K562 (cell line): Measurements from ENCODE around the gene ZFYVE28. TPM values are rescaled to one million over a fixed set of nuclear protein-coding genes. Genes with fewer than 3 reads are reported as not detected.

Experiments
- ATAC-seq: fragments of 200-7000 bp; cut with Tn5 transposase; 3 replicates; pipeline ENCODE4 v1.9.1; 2020; ENCODE audit warnings: moderate library complexity
- BruUV-seq: library from RNA; stranded (reverse); fragments of 400-500 nt; replicated peaks from 2 replicates; lab custom pipeline; 2021; lab: Mats Ljungman, UMichigan
- CTCF ChIA-PET: fragments of 300-600 bp; formaldehyde crosslinking; extraction: SDS; loops from one replicate; lab custom pipeline; 2021; ENCODE audit warnings: low intra/inter-chr PET ratio; lab: Yijun Ruan, JAX
- POLR2A ChIA-PET: fragments of 300-600, 350-650 bp; sonication (Branson Sonifier 250); formaldehyde crosslinking; extraction: SDS; loops from one replicate; lab custom pipeline; 2021; ENCODE audit warnings: antibody characterized with exemption, inconsistent platforms; lab: Yijun Ruan, JAX
- DNase-seq, 4 experiments: peaks; one replicate each; pipeline versions ENCODE4 v3.0.0 to v3.0.0-alpha.2; 2011 to 2018; ENCODE audit warnings: low spot score in 3 of 4, mixed read lengths in 3 of 4; ENCODE audit errors: extremely low read depth in 1 of 4
- FAIRE-seq: peaks from 2 replicates; lab custom pipeline; 2011; peaks lifted over from hg19 to GRCh38; lab: Jason Lieb, UNC
- H2AFZ ChIP-seq: 2 replicates; pipeline ENCODE4 v1.6.0; 2011; ENCODE audit warnings: low read depth, low read length, control low read depth, inconsistent platforms
- H3K27ac ChIP-seq: fragments of 200-600 bp; 3 replicates; pipeline ENCODE4 v1.8.0; 2011; ENCODE audit warnings: low read depth, mild to moderate bottlenecking, control low read depth, inconsistent platforms, low read length, moderate library complexity, mixed read lengths; ENCODE audit errors: extremely low read depth
- H3K27me3 ChIP-seq, 2 experiments: fragments of 300-600 bp in 1 of 2; 2 replicates in 1 of 2; 3 replicates in 1 of 2; pipeline versions ENCODE4 v1.6.0 to v1.8.0; 2011; ENCODE audit warnings: inconsistent platforms in 2 of 2, low read length in 2 of 2, mild to moderate bottlenecking in 1 of 2, mixed read lengths in 1 of 2, moderate library complexity in 1 of 2; ENCODE audit not compliant: control insufficient read depth in 2 of 2, insufficient read depth in 2 of 2
- H3K36me3 ChIP-seq: fragments of 300-600 bp; 3 replicates; pipeline ENCODE4 v1.8.0; 2011; ENCODE audit warnings: mild to moderate bottlenecking, low read length, inconsistent platforms; ENCODE audit not compliant: control insufficient read depth, insufficient read depth
- H3K4me1 ChIP-seq, 2 experiments: fragments of 200-600 bp in 1 of 2; replicated peaks in 1 of 2; 2 replicates in 1 of 2; 3 replicates in 1 of 2; pipeline versions ENCODE4 v1.5.1 to v1.8.0; 2011; ENCODE audit warnings: inconsistent platforms in 2 of 2, low read length in 2 of 2, mild to moderate bottlenecking in 1 of 2, mixed read lengths in 1 of 2, moderate library complexity in 1 of 2; ENCODE audit not compliant: control insufficient read depth in 2 of 2, insufficient read depth in 2 of 2
- H3K4me2 ChIP-seq: 2 replicates; pipeline ENCODE4 v1.6.1; 2011; ENCODE audit warnings: low read length, control low read depth, inconsistent platforms, mixed read lengths; ENCODE audit not compliant: insufficient read depth
- H3K4me3 ChIP-seq: fragments of 200-600 bp; sonication (generic), shearing (Covaris generic); 2 replicates; pipeline ENCODE4 v1.5.1; 2016; ENCODE audit warnings: control low read depth, inconsistent platforms
- H3K79me2 ChIP-seq: fragments of 200-600 bp; 3 replicates; pipeline ENCODE4 v1.8.0; 2011; ENCODE audit warnings: low read length, inconsistent platforms; ENCODE audit not compliant: control insufficient read depth, insufficient read depth
- H3K9ac ChIP-seq, 2 experiments: 2 replicates each; pipeline versions ENCODE4 v1.6.0 to v1.6.1; 2011; ENCODE audit warnings: low read depth in 2 of 2, low read length in 2 of 2, control low read depth in 1 of 2, inconsistent platforms in 1 of 2, mild to moderate bottlenecking in 1 of 2, mixed read lengths in 1 of 2; ENCODE audit not compliant: insufficient read depth in 1 of 2
- H3K9me1 ChIP-seq: one replicate; pipeline ENCODE4 v1.6.0; 2011; ENCODE audit warnings: inconsistent platforms, mild to moderate bottlenecking, low read length, moderate library complexity; ENCODE audit not compliant: control insufficient read depth, insufficient read depth
- H3K9me3 ChIP-seq: replicated peaks from 2 replicates; pipeline ENCODE4 v1.5.1; 2011; ENCODE audit warnings: low read depth, low read length, inconsistent platforms; ENCODE audit not compliant: control insufficient read depth, insufficient read depth
- H4K20me1 ChIP-seq: replicated peaks from 2 replicates; pipeline ENCODE4 v1.6.1; 2011; ENCODE audit warnings: low read length, inconsistent platforms, mixed read lengths; ENCODE audit not compliant: control insufficient read depth, insufficient read depth
- DPF2 ChIP-seq: fragments of 450-650 bp; IDR thresholded peaks from 2 replicates; pipeline ENCODE4 v1.6.1; 2016
- ELF1 ChIP-seq: fragments of 200-800 bp; sonication (Bioruptor generic); IDR thresholded peaks from 2 replicates; pipeline ENCODE4 v1.6.1; 2016; ENCODE audit warnings: missing genetic modification characterization, missing compliant biosample characterization
- FOXK1 ChIP-seq: sonication (generic); formaldehyde crosslinking; IDR thresholded peaks from 2 replicates; pipeline ENCODE4 v1.8.0; 2022; ENCODE audit warnings: missing genetic modification reagents, mild to moderate bottlenecking, borderline replicate concordance
- HNRNPLL ChIP-seq: fragments of 200-400 bp; formaldehyde crosslinking; IDR thresholded peaks from 2 replicates; pipeline ENCODE4 v1.6.1; 2017; ENCODE audit warnings: low read length, low read depth, mild to moderate bottlenecking; ENCODE audit not compliant: poor library complexity, severe bottlenecking
- KAT7 ChIP-seq: sonication (generic); formaldehyde crosslinking; IDR thresholded peaks from 2 replicates; pipeline ENCODE4 v1.8.0; 2022; ENCODE audit warnings: missing genetic modification reagents, mild to moderate bottlenecking, borderline replicate concordance
- NONO ChIP-seq, 2 experiments: fragments of 200-400 bp in 1 of 2; fragments of 450-650 bp in 1 of 2; formaldehyde crosslinking in 1 of 2; IDR thresholded peaks; 2 replicates each; pipeline ENCODE4 v1.6.1; 2017; ENCODE audit warnings: low read depth in 2 of 2, mild to moderate bottlenecking in 2 of 2, moderate library complexity in 2 of 2, low read length in 1 of 2
- WHSC1 ChIP-seq: IDR thresholded peaks from one replicate; pipeline ENCODE4 v1.6.1; 2012; ENCODE audit warnings: low read length, control low read depth, inconsistent platforms
- WGBS: fragments of 100-300 bp; shearing (Covaris generic); methylation state at CpG from one replicate; pipeline ENCODE4 v1.1.6; 2016; ENCODE audit warnings: low coverage, mixed read lengths; ENCODE audit not compliant: insufficient coverage; ENCODE audit errors: missing lambda C conversion rate; 5-methylcytosine and 5-hydroxymethylcytosine counted together
- in situ Hi-C: fragments of 300-500 bp; cut with MboI; formaldehyde crosslinking; loops from 4 replicates; pipeline ENCODE4 v1.15.0; 2018; ENCODE audit warnings: inconsistent platforms, mixed read lengths
- intact Hi-C: fragments of 100-400 bp; cut with micrococcal nuclease; formaldehyde crosslinking; loops from 2 replicates; pipeline ENCODE4 v1.14.2; 2022
- polyA plus RNA-seq, 8 experiments: library from polyadenylated mRNA; depleted of rRNA in 4 of 8; stranded (reverse) in 5 of 8; unstranded in 3 of 8; fragments of >200 nt; fragmentation: Nextera tagmentation in 2 of 8; fragmentation: Illumina TruSeq in 1 of 8; extraction: Ambion mirVana in 2 of 8; extraction: Trizol in 1 of 8; gene quantifications; 2 replicates each; pipeline versions ENCODE4 v1.2.1 to v1.2.3, GENCODE V29; 2011 to 2014; ENCODE audit warnings: inconsistent platforms in 1 of 8, missing spikeins in 1 of 8
- total RNA-seq, 7 experiments: library from RNA; depleted of rRNA in 6 of 7; stranded (reverse); fragments of >200 nt in 6 of 7; fragmentation: Illumina TruSeq in 2 of 7; extraction: Trizol in 2 of 7; gene quantifications; 2 replicates each; pipeline versions ENCODE4 v1.2.1 to v1.2.3, GENCODE V29; 2011 to 2021; ENCODE audit warnings: low replicate concordance in 1 of 7
- TF ChIP-seq, protein P1 (sequence below): fragments of 450-650 bp; IDR thresholded peaks from 2 replicates; pipeline ENCODE4 v1.6.1; 2017; ENCODE audit warnings: antibody characterized with exemption, mild to moderate bottlenecking
- TF ChIP-seq, protein P2 (sequence below), 3 experiments: fragments of 200-800 bp in 1 of 3; sonication (Bioruptor generic) in 1 of 3; sonication (generic) in 1 of 3; formaldehyde crosslinking in 1 of 3; IDR thresholded peaks; 2 replicates each; pipeline versions ENCODE4 v1.6.1 to v1.8.0; 2016 to 2022; ENCODE audit warnings: mild to moderate bottlenecking in 2 of 3, missing compliant biosample characterization in 2 of 3, missing genetic modification characterization in 2 of 3, missing genetic modification reagents in 1 of 3
- TF ChIP-seq, protein P3 (sequence below): fragments of 250-450 bp; sonication (Bioruptor Pico); IDR thresholded peaks from 2 replicates; pipeline ENCODE4 v1.5.0; 2021; ENCODE audit warnings: mild to moderate bottlenecking, borderline replicate concordance

Gene ZFYVE28
- total and polyA plus RNA-seq, 9 of the 15 experiments (the other 6 are each of a cell fraction or from before 2014, with no cell fraction given) = 1.3 to 24.8 (median 8.9) TPM

DNA sequence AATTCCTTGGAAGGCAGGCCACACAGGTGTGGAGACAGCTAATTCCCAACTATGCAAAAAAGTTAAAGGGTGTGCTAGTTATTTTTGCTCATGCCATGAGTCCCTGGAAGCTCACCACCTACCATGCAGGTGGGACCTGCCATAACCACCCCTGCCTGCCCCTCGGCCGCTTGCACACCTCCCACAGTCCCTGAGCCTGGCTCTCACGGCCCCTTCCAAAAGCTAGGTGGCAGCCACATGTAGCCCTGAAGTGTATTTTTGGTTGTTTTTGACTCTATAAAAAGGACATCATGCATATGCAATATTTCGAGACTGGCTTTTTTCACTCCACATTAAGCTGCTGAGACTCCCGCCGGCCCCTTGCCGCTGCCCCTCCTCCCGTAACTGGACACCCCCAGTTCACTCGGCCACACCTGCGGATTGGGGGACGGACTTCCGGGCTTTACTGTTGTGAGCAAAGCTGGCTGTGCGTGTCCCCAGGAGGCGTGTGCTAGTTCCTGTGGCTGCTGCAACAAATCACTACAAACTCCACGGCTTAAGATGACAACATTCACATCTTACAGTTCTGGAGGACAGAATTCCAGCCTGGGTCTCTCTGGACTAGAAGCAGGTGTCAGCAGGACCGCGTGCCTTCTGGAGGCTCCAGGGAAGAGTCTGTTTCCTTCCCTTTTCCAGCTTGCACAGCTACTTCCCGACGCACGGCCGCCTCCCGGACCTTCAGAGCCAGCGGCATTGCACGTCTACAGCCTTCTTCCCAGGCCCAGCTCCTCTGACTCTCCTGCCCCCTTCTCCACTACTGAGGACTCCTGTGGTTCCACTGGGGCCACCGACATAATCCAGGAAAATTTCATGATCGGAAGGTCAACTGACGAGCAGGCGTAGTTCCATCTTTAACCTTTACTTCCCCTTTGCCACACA lies 24.8 kb downstream of the ZFYVE28 start:
- peaks cover 6% of the 10 kb centered on the region for H3K9me1 ChIP-seq
- FAIRE-seq (peak; percentile 85), DNase-seq (peak; percentile 72 to 90 (median 77)), ATAC-seq (peak; percentile 84)
- peaks cover 14% of the 10 kb centered on the region; the same call in 1 of the 3 replicates for H3K36me3 ChIP-seq
- peaks cover 66 to 80% of the 10 kb centered on the region in 2 experiments for H3K4me1 ChIP-seq
- peak overlapping the region; percentile 28 for H3K4me3 ChIP-seq
- H4K20me1 ChIP-seq = no peaks in the 10 kb centered on the region
- peak overlapping the region; percentile 63 for H2AFZ ChIP-seq
- no peaks in the 10 kb centered on the region for H3K9me3 ChIP-seq
- POLR2A ChIA-PET = interaction anchor here (0.6 to 1.9 kb wide), 13 partner anchors 9 to 204 kb away, joined by 3 to 12 read pairs (median 3); partner anchors contain the start of gene RNF4
- peaks cover 78% of the 10 kb centered on the region for H3K79me2 ChIP-seq
- intact Hi-C loops (no loop called here), in situ Hi-C loops (no loop called here)
- H3K27me3 ChIP-seq = no peaks in the 10 kb centered on the region
- CTCF ChIA-PET = no interaction called here
- WGBS = 16% methylated on average over 28 of the region's 28 CpGs
- peak overlapping the region; percentile 79 for H3K27ac ChIP-seq
- peak overlapping the region; percentile 28 to 92 for H3K9ac ChIP-seq
- H3K4me2 ChIP-seq = peak overlapping the region; percentile 72
- TSS peak; percentile 89 for BruUV-seq
- TF ChIP-seq HNRNPLL = no peak
- TF ChIP-seq DPF2 = no peak
- TF ChIP-seq NONO (IDR thresholded peaks at IDR 0.05; ENCODE audit: low read depth in 2 of 2, low read length in 1 of 2) = no peak
- TF ChIP-seq KAT7 (CRISPR knock-in tag) = no peak
- no peak for TF ChIP-seq WHSC1
- no peak for TF ChIP-seq FOXK1 (CRISPR knock-in tag)
- TF ChIP-seq ELF1 = peak; percentile 82
- TF ChIP-seq, protein P1, sequence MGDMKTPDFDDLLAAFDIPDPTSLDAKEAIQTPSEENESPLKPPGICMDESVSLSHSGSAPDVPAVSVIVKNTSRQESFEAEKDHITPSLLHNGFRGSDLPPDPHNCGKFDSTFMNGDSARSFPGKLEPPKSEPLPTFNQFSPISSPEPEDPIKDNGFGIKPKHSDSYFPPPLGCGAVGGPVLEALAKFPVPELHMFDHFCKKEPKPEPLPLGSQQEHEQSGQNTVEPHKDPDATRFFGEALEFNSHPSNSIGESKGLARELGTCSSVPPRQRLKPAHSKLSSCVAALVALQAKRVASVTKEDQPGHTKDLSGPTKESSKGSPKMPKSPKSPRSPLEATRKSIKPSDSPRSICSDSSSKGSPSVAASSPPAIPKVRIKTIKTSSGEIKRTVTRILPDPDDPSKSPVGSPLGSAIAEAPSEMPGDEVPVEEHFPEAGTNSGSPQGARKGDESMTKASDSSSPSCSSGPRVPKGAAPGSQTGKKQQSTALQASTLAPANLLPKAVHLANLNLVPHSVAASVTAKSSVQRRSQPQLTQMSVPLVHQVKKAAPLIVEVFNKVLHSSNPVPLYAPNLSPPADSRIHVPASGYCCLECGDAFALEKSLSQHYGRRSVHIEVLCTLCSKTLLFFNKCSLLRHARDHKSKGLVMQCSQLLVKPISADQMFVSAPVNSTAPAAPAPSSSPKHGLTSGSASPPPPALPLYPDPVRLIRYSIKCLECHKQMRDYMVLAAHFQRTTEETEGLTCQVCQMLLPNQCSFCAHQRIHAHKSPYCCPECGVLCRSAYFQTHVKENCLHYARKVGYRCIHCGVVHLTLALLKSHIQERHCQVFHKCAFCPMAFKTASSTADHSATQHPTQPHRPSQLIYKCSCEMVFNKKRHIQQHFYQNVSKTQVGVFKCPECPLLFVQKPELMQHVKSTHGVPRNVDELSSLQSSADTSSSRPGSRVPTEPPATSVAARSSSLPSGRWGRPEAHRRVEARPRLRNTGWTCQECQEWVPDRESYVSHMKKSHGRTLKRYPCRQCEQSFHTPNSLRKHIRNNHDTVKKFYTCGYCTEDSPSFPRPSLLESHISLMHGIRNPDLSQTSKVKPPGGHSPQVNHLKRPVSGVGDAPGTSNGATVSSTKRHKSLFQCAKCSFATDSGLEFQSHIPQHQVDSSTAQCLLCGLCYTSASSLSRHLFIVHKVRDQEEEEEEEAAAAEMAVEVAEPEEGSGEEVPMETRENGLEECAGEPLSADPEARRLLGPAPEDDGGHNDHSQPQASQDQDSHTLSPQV = peak; percentile 67
- TF ChIP-seq, protein P2, sequence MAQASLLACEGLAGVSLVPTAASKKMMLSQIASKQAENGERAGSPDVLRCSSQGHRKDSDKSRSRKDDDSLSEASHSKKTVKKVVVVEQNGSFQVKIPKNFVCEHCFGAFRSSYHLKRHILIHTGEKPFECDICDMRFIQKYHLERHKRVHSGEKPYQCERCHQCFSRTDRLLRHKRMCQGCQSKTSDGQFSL (CRISPR knock-in tag; IDR thresholded peaks at IDR 0.05) = no peak; the same call in 1 of the 2 replicates
- TF ChIP-seq, protein P2 (tag; IDR thresholded peaks at IDR 0.05) = no peak
- TF ChIP-seq, protein P3, sequence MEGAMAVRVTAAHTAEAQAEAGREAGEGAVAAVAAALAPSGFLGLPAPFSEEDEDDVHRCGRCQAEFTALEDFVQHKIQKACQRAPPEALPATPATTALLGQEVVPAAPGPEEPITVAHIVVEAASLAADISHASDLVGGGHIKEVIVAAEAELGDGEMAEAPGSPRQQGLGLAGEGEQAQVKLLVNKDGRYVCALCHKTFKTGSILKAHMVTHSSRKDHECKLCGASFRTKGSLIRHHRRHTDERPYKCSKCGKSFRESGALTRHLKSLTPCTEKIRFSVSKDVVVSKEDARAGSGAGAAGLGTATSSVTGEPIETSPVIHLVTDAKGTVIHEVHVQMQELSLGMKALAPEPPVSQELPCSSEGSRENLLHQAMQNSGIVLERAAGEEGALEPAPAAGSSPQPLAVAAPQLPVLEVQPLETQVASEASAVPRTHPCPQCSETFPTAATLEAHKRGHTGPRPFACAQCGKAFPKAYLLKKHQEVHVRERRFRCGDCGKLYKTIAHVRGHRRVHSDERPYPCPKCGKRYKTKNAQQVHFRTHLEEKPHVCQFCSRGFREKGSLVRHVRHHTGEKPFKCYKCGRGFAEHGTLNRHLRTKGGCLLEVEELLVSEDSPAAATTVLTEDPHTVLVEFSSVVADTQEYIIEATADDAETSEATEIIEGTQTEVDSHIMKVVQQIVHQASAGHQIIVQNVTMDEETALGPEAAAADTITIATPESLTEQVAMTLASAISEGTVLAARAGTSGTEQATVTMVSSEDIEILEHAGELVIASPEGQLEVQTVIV (CRISPR knock-in tag) = no peak
